Astrocyte (in vitro differentiated cells and primary cell): ENCODE measurements around the gene WIZ.

ENCODE experiments used
- EZH2 ChIP-seq: IDR thresholded peaks from 2 replicates; pipeline ENCODE4 v1.6.1; 2012; ENCODE audit warnings: mild to moderate bottlenecking, low read length, inconsistent platforms; ENCODE audit not compliant: insufficient read depth
- TF ChIP-seq, protein P1 (sequence below): IDR thresholded peaks from 2 replicates; pipeline ENCODE4 v1.5.1; 2011; ENCODE audit warnings: low read depth, mild to moderate bottlenecking, inconsistent platforms, low read length, moderate library complexity; ENCODE audit not compliant: insufficient read depth

DNA sequence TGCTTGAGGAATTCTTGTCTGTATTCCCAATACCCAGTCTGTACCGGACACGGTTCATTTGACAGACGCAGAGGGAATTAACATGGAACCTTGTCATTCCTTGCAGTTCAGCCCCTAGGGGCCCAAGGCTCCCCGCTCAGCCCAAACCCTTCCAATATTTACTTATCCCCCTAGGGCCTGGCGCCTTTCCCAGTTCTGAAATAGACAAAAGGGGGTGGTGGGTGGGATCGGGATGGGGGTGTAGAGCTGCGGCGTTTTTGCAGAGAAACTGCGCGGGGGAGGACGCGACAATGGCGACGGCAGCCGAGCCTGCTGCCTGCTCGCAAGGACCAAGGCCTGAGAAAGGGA lies 31.6 kb downstream of the WIZ start:
- TF ChIP-seq, protein P1, sequence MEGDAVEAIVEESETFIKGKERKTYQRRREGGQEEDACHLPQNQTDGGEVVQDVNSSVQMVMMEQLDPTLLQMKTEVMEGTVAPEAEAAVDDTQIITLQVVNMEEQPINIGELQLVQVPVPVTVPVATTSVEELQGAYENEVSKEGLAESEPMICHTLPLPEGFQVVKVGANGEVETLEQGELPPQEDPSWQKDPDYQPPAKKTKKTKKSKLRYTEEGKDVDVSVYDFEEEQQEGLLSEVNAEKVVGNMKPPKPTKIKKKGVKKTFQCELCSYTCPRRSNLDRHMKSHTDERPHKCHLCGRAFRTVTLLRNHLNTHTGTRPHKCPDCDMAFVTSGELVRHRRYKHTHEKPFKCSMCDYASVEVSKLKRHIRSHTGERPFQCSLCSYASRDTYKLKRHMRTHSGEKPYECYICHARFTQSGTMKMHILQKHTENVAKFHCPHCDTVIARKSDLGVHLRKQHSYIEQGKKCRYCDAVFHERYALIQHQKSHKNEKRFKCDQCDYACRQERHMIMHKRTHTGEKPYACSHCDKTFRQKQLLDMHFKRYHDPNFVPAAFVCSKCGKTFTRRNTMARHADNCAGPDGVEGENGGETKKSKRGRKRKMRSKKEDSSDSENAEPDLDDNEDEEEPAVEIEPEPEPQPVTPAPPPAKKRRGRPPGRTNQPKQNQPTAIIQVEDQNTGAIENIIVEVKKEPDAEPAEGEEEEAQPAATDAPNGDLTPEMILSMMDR = no peak
- TF ChIP-seq EZH2 = no peak
